SK-N-SH (cell line): Measurements from ENCODE around the gene BCL11A.

Source experiments
- CTCF ChIP-seq: fragments of 200-600 bp; sonication (generic); IDR thresholded peaks from 2 replicates; pipeline ENCODE4 v1.6.1; 2017; ENCODE audit warnings: antibody characterized with exemption, mild to moderate bottlenecking, moderate library complexity
- ELF1 ChIP-seq: IDR thresholded peaks from 2 replicates; pipeline ENCODE4 v1.4.0; 2012
- EP300 ChIP-seq, 2 experiments: IDR thresholded peaks; 2 replicates each; pipeline versions ENCODE4 v1.4.0 to v1.6.1; 2012; ENCODE audit warnings: borderline replicate concordance in 1 of 2, low read depth in 1 of 2, low read length in 1 of 2
- EZH2phosphoT487 ChIP-seq: fragments of 200-600 bp; sonication (generic); IDR thresholded peaks from 2 replicates; pipeline ENCODE4 v1.6.1; 2017; ENCODE audit warnings: low read depth, mixed run types, mild to moderate bottlenecking, antibody characterized with exemption, moderate library complexity, borderline replicate concordance
- FOXJ3 ChIP-seq: sonication (generic); formaldehyde crosslinking; IDR thresholded peaks from 2 replicates; pipeline ENCODE4 v1.5.1; 2020; ENCODE audit warnings: mild to moderate bottlenecking, missing genetic modification reagents
- FOXM1 ChIP-seq: IDR thresholded peaks from 2 replicates; pipeline ENCODE4 v1.4.0; 2012; ENCODE audit warnings: low read depth, mild to moderate bottlenecking
- JUND ChIP-seq: IDR thresholded peaks from 2 replicates; pipeline ENCODE4 v1.4.0; 2012
- TEAD4 ChIP-seq: IDR thresholded peaks from 2 replicates; pipeline ENCODE4 v1.4.0; 2012; ENCODE audit warnings: mild to moderate bottlenecking, borderline replicate concordance; ENCODE audit not compliant: insufficient read depth

GRCh38 chr2:60544062-60544461 lies 9.4 kb downstream of the BCL11A start:
- TF ChIP-seq CTCF, result no peak
- no peak for TF ChIP-seq JUND
- no peak for TF ChIP-seq EZH2phosphoT487
- no peak for TF ChIP-seq TEAD4
- no peak for TF ChIP-seq FOXJ3
- TF ChIP-seq EP300 (IDR thresholded peaks at IDR 0.05; ENCODE audit: borderline replicate concordance in 1 of 2, low read depth in 1 of 2, low read length in 1 of 2), result no peak
- TF ChIP-seq FOXM1, result no peak
- no peak for TF ChIP-seq ELF1
